HCT116 (cell line): ENCODE data around the gene HYI. TPM values are rescaled to one million over a fixed set of nuclear protein-coding genes. Genes with fewer than 3 reads are reported as not detected.

Experiments
- ATAC-seq: fragments of 200-7000 bp; cut with Tn5 transposase; 2 replicates; pipeline ENCODE4 v1.9.1; 2020; ENCODE audit warnings: mild to moderate bottlenecking, moderate library complexity
- BruUV-seq: library from RNA; stranded (reverse); fragments of 400-500 nt; replicated peaks from 2 replicates; lab custom pipeline; 2021; lab: Mats Ljungman, UMichigan
- CTCF ChIA-PET: fragments of 300-600 bp; sonication (Branson Sonifier 250); formaldehyde crosslinking; loops from one replicate; lab custom pipeline; 2021; ENCODE audit warnings: antibody characterized with exemption; lab: Charles Lee
- POLR2A ChIA-PET: fragments of 300-600, 350-600 bp; sonication (Branson Sonifier 250); formaldehyde crosslinking; loops from one replicate; lab custom pipeline; 2021; ENCODE audit warnings: antibody characterized with exemption; lab: Charles Lee
- RAD21 ChIA-PET, 2 experiments: fragments of 300-600 bp; sonication (Branson Sonifier 250); formaldehyde crosslinking; loops; one replicate each; lab custom pipeline; 2023; ENCODE audit warnings: low total read pairs in 2 of 2; ENCODE audit not compliant: uncharacterized antibody in 2 of 2, unreplicated experiment in 2 of 2, low non-redundant PET in 1 of 2; lab: Charles Lee
- DNase-seq: peaks from one replicate; pipeline ENCODE4 v3.0.0-alpha.2; 2010; ENCODE audit warnings: low read depth, low spot score
- H2AFZ ChIP-seq: fragments of 200-600 bp; shearing (Covaris generic), sonication (generic); 2 replicates; pipeline ENCODE4 v1.6.1; 2017; ENCODE audit warnings: low read depth, mixed run types, mixed read lengths, antibody characterized with exemption, low read length; ENCODE audit not compliant: poor library complexity, severe bottlenecking
- H3K27ac ChIP-seq: 2 replicates; pipeline ENCODE4 v1.5.1; 2012; ENCODE audit warnings: low read depth, low read length
- H3K27me3 ChIP-seq: fragments of 200-600 bp; sonication (generic); 2 replicates; pipeline ENCODE4 v1.6.1; 2016; ENCODE audit warnings: mixed run types, low read length, mixed read lengths; ENCODE audit not compliant: insufficient read depth
- H3K36me3 ChIP-seq, 2 experiments: fragments of 200-500 bp in 1 of 2; fragments of 200-600 bp in 1 of 2; sonication (Bioruptor generic) in 1 of 2; sonication (generic) in 1 of 2; 2 replicates each; pipeline versions ENCODE4 v1.5.1 to v1.6.1; 2014 to 2016; ENCODE audit warnings: low read length in 2 of 2, inconsistent platforms in 1 of 2, mixed read lengths in 1 of 2, mixed run types in 1 of 2; ENCODE audit not compliant: insufficient read depth in 2 of 2, control insufficient read depth in 1 of 2
- H3K4me1 ChIP-seq, 2 experiments: fragments of 200-600 bp in 1 of 2; sonication (generic) in 1 of 2; 2 replicates each; pipeline versions ENCODE4 v1.5.1 to v1.6.1; 2012 to 2017; ENCODE audit warnings: low read length in 2 of 2, inconsistent platforms in 1 of 2, mild to moderate bottlenecking in 1 of 2, mixed read lengths in 1 of 2, mixed run types in 1 of 2, moderate library complexity in 1 of 2; ENCODE audit not compliant: insufficient read depth in 2 of 2, control insufficient read depth in 1 of 2
- H3K4me2 ChIP-seq: fragments of 200-600 bp; sonication (generic); 2 replicates; pipeline ENCODE4 v1.6.1; 2017; ENCODE audit warnings: mixed run types, low read length, mixed read lengths
- H3K4me3 ChIP-seq, 2 experiments: fragments of 200-600 bp in 1 of 2; sonication (generic) in 1 of 2; replicated peaks in 1 of 2; 2 replicates each; pipeline ENCODE4 v1.5.1; 2011 to 2016; ENCODE audit warnings: low read length in 2 of 2, control low read depth in 1 of 2, low read depth in 1 of 2, mild to moderate bottlenecking in 1 of 2, mixed read lengths in 1 of 2, mixed run types in 1 of 2
- H3K79me2 ChIP-seq: fragments of 200-600 bp; sonication (generic); 2 replicates; pipeline ENCODE4 v1.6.1; 2017; ENCODE audit warnings: mild to moderate bottlenecking, mixed run types, low read length, moderate library complexity, mixed read lengths; ENCODE audit not compliant: insufficient read depth
- H3K9ac ChIP-seq: fragments of 200-600 bp; sonication (generic); 2 replicates; pipeline ENCODE4 v1.6.1; 2016; ENCODE audit warnings: low read length, mixed read lengths
- H3K9me2 ChIP-seq: fragments of 200-600 bp; sonication (generic), shearing (Covaris generic); 2 replicates; pipeline ENCODE4 v1.6.1; 2017; ENCODE audit warnings: mixed run types, mild to moderate bottlenecking, moderate library complexity; ENCODE audit not compliant: insufficient read depth
- H3K9me3 ChIP-seq, 2 experiments: fragments of 200-500 bp in 1 of 2; fragments of 200-600 bp in 1 of 2; sonication (Bioruptor generic) in 1 of 2; sonication (generic) in 1 of 2; 2 replicates each; pipeline ENCODE4 v1.6.1; 2014 to 2017; ENCODE audit warnings: low read length in 2 of 2, mixed read lengths in 2 of 2, inconsistent platforms in 1 of 2, low read depth in 1 of 2, mild to moderate bottlenecking in 1 of 2, mixed run types in 1 of 2, moderate library complexity in 1 of 2; ENCODE audit not compliant: control insufficient read depth in 1 of 2, insufficient read depth in 1 of 2
- H4K20me1 ChIP-seq: fragments of 200-600 bp; sonication (generic), shearing (Covaris generic); 2 replicates; pipeline ENCODE4 v1.6.1; 2017; ENCODE audit warnings: mixed run types, mild to moderate bottlenecking, moderate library complexity; ENCODE audit not compliant: insufficient read depth
- CEBPB ChIP-seq: IDR thresholded peaks from 2 replicates; pipeline ENCODE4 v1.6.1; 2012; ENCODE audit warnings: low read depth
- EGR1 ChIP-seq: IDR thresholded peaks from 2 replicates; pipeline ENCODE4 v1.6.1; 2012; ENCODE audit warnings: low read depth
- EZH2 ChIP-seq: fragments of 200-600 bp; sonication (generic); IDR thresholded peaks from 2 replicates; pipeline ENCODE4 v1.6.1; 2017; ENCODE audit warnings: antibody characterized with exemption, mixed run types
- FOSL1 ChIP-seq: IDR thresholded peaks from 2 replicates; pipeline ENCODE4 v1.6.1; 2012; ENCODE audit warnings: low read depth
- JUND ChIP-seq: IDR thresholded peaks from 2 replicates; pipeline ENCODE4 v1.6.1; 2012
- RAD21 ChIP-seq: IDR thresholded peaks from 2 replicates; pipeline ENCODE4 v1.6.1; 2012; ENCODE audit warnings: low read depth, mild to moderate bottlenecking
- SIN3A ChIP-seq: IDR thresholded peaks from 2 replicates; pipeline ENCODE4 v1.6.1; 2012; ENCODE audit warnings: low read depth
- SP1 ChIP-seq: IDR thresholded peaks from 2 replicates; pipeline ENCODE4 v1.6.1; 2012; ENCODE audit warnings: low read depth
- SRF ChIP-seq: IDR thresholded peaks from 2 replicates; pipeline ENCODE4 v1.6.1; 2012; ENCODE audit warnings: low read depth
- YY1 ChIP-seq: IDR thresholded peaks from 2 replicates; pipeline ENCODE4 v1.6.1; 2011; ENCODE audit warnings: low read length, low read depth, moderate library complexity, mild to moderate bottlenecking; ENCODE audit not compliant: insufficient replicate concordance; ENCODE audit errors: extremely low read depth
- ZFX ChIP-seq: fragments of 450-650 bp; IDR thresholded peaks from 2 replicates; pipeline ENCODE4 v1.6.1; 2017
- intact Hi-C: fragments of 100-400 bp; cut with micrococcal nuclease; formaldehyde crosslinking; loops from 2 replicates; pipeline ENCODE4 v1.10.0; 2022
- total RNA-seq: library from RNA; stranded (reverse); gene quantifications from one replicate; pipeline ENCODE4 v1.2.1, GENCODE V29; 2021; ENCODE audit not compliant: unreplicated experiment
- TF ChIP-seq, protein P1 (sequence below): IDR thresholded peaks from 2 replicates; pipeline ENCODE4 v1.6.1; 2012; ENCODE audit warnings: low read depth
- TF ChIP-seq, protein P2 (sequence below): IDR thresholded peaks from 2 replicates; pipeline ENCODE4 v1.6.1; 2012
- TF ChIP-seq, protein P3 (sequence below): IDR thresholded peaks from 2 replicates; pipeline ENCODE4 v1.6.1; 2012
- TF ChIP-seq, protein P4 (sequence below), 3 experiments: fragments of 200-600 bp in 1 of 3; sonication (generic) in 1 of 3; IDR thresholded peaks in 2 of 3; conservative IDR thresholded peaks in 1 of 3; 2 replicates each; pipeline ENCODE4 v1.5.1; 2012 to 2017; ENCODE audit warnings: low read depth in 2 of 3, low read length in 2 of 3, antibody characterized with exemption in 1 of 3, borderline replicate concordance in 1 of 3, control low read depth in 1 of 3, mild to moderate bottlenecking in 1 of 3, mixed read lengths in 1 of 3, mixed run types in 1 of 3, moderate library complexity in 1 of 3; ENCODE audit not compliant: insufficient read depth in 1 of 3
- TF ChIP-seq, protein P5 (sequence below): IDR thresholded peaks from 2 replicates; pipeline ENCODE4 v1.6.1; 2011; ENCODE audit warnings: mild to moderate bottlenecking, low read length, moderate library complexity; ENCODE audit not compliant: insufficient replicate concordance; ENCODE audit errors: extremely low read depth

Gene HYI
- total RNA-seq, 1 experiment from 2014 or later = 13.9 TPM

DNA sequence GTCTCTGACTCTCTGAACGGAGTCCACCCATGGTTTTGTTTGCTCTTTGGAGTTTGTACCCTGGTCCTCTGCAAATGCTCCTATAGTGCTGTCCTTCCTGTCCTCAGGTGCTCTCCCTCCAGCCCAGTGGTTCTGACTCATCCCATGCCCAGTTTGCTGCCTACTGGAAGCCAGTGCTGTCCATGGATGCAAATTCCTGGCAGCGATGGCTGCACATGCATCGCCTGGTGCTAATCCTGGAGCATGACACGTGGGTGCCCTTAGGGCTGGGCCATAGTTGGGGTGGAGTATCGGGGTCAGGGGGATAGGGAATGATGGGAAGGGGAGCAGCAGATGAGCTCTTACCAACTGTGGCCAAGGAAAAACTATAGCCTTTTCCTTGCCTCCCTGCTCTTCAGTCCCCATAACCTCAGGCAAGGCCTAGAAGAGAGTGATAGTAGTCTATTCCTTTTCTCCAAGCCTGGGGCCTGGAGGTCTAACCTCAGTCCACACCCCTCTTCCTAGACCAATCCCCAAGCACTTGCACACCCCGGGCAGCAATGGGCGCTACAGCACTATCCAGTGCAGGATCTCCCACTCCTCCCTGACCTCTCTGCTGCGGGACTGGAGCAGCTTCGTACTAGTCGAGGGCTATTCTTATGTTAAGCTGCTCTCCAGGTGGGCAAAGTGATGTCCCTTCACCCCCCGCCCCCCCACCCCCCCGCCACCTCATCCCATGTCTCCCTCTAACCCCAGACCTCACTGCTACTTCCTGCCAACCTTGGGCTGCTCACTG, 31.6 kb downstream of the HYI start:
- Histone ChIP-seq H3K9me2 (no peaks in the 10 kb centered on the region), H3K27ac (no peak overlapping the region), H3K79me2 (no peaks in the 10 kb centered on the region), H3K4me2 (no peak overlapping the region), H3K36me3 (peaks cover 16 to 32% of the 10 kb centered on the region in 2 experiments; a peak in 3 of 4 replicates), H3K4me3 (no peak overlapping the region), H3K9me3 (no peaks in the 10 kb centered on the region), H4K20me1 (no peaks in the 10 kb centered on the region), H3K27me3 (no peaks in the 10 kb centered on the region), H3K4me1 (peaks cover 8 to 38% of the 10 kb centered on the region in 2 experiments), H3K9ac (no peak overlapping the region), H2AFZ (no peak overlapping the region)
- CTCF ChIA-PET = no interaction called here
- POLR2A ChIA-PET = no interaction called here
- TF ChIP-seq EZH2 = no peak
- TF ChIP-seq SP1 = no peak
- TF ChIP-seq, protein P1, sequence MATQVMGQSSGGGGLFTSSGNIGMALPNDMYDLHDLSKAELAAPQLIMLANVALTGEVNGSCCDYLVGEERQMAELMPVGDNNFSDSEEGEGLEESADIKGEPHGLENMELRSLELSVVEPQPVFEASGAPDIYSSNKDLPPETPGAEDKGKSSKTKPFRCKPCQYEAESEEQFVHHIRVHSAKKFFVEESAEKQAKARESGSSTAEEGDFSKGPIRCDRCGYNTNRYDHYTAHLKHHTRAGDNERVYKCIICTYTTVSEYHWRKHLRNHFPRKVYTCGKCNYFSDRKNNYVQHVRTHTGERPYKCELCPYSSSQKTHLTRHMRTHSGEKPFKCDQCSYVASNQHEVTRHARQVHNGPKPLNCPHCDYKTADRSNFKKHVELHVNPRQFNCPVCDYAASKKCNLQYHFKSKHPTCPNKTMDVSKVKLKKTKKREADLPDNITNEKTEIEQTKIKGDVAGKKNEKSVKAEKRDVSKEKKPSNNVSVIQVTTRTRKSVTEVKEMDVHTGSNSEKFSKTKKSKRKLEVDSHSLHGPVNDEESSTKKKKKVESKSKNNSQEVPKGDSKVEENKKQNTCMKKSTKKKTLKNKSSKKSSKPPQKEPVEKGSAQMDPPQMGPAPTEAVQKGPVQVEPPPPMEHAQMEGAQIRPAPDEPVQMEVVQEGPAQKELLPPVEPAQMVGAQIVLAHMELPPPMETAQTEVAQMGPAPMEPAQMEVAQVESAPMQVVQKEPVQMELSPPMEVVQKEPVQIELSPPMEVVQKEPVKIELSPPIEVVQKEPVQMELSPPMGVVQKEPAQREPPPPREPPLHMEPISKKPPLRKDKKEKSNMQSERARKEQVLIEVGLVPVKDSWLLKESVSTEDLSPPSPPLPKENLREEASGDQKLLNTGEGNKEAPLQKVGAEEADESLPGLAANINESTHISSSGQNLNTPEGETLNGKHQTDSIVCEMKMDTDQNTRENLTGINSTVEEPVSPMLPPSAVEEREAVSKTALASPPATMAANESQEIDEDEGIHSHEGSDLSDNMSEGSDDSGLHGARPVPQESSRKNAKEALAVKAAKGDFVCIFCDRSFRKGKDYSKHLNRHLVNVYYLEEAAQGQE = no peak
- TF ChIP-seq, protein P2, sequence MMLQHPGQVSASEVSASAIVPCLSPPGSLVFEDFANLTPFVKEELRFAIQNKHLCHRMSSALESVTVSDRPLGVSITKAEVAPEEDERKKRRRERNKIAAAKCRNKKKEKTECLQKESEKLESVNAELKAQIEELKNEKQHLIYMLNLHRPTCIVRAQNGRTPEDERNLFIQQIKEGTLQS = no peak
- TF ChIP-seq, protein P3, sequence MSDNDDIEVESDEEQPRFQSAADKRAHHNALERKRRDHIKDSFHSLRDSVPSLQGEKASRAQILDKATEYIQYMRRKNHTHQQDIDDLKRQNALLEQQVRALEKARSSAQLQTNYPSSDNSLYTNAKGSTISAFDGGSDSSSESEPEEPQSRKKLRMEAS = no peak
- no peak for TF ChIP-seq RAD21
- TF ChIP-seq, protein P4, sequence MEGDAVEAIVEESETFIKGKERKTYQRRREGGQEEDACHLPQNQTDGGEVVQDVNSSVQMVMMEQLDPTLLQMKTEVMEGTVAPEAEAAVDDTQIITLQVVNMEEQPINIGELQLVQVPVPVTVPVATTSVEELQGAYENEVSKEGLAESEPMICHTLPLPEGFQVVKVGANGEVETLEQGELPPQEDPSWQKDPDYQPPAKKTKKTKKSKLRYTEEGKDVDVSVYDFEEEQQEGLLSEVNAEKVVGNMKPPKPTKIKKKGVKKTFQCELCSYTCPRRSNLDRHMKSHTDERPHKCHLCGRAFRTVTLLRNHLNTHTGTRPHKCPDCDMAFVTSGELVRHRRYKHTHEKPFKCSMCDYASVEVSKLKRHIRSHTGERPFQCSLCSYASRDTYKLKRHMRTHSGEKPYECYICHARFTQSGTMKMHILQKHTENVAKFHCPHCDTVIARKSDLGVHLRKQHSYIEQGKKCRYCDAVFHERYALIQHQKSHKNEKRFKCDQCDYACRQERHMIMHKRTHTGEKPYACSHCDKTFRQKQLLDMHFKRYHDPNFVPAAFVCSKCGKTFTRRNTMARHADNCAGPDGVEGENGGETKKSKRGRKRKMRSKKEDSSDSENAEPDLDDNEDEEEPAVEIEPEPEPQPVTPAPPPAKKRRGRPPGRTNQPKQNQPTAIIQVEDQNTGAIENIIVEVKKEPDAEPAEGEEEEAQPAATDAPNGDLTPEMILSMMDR (IDR thresholded peaks at IDR 0.05 in 2 of 3, conservative IDR thresholded peaks at IDR 0.05 in 1 of 3; ENCODE audit: borderline replicate concordance in 1 of 3, insufficient read depth in 1 of 3, low read depth in 2 of 3, low read length in 2 of 3) = no peak
- no peak for TF ChIP-seq FOSL1
- TF ChIP-seq JUND = no peak
- TF ChIP-seq ZFX = no peak
- no peak for TF ChIP-seq YY1
- TF ChIP-seq SIN3A = no peak
- TF ChIP-seq, protein P5, sequence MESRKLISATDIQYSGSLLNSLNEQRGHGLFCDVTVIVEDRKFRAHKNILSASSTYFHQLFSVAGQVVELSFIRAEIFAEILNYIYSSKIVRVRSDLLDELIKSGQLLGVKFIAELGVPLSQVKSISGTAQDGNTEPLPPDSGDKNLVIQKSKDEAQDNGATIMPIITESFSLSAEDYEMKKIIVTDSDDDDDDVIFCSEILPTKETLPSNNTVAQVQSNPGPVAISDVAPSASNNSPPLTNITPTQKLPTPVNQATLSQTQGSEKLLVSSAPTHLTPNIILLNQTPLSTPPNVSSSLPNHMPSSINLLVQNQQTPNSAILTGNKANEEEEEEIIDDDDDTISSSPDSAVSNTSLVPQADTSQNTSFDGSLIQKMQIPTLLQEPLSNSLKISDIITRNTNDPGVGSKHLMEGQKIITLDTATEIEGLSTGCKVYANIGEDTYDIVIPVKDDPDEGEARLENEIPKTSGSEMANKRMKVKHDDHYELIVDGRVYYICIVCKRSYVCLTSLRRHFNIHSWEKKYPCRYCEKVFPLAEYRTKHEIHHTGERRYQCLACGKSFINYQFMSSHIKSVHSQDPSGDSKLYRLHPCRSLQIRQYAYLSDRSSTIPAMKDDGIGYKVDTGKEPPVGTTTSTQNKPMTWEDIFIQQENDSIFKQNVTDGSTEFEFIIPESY = no peak
- no peak for TF ChIP-seq EGR1
- no peak for TF ChIP-seq SRF
- no peak for TF ChIP-seq CEBPB
- ATAC-seq = no peak
- no peak for DNase-seq
- no TSS peak for BruUV-seq
- intact Hi-C loops = no loop called here
- RAD21 ChIA-PET = no interaction called here
